ENCODE data around the gene PCYOX1L.
"Not testable (repeated sequence)": the region's sequence is repeated elsewhere in the genome, so short reads cannot be mapped to it uniquely, and the experiment has no call there.

The PCYOX1L gene

DNA sequence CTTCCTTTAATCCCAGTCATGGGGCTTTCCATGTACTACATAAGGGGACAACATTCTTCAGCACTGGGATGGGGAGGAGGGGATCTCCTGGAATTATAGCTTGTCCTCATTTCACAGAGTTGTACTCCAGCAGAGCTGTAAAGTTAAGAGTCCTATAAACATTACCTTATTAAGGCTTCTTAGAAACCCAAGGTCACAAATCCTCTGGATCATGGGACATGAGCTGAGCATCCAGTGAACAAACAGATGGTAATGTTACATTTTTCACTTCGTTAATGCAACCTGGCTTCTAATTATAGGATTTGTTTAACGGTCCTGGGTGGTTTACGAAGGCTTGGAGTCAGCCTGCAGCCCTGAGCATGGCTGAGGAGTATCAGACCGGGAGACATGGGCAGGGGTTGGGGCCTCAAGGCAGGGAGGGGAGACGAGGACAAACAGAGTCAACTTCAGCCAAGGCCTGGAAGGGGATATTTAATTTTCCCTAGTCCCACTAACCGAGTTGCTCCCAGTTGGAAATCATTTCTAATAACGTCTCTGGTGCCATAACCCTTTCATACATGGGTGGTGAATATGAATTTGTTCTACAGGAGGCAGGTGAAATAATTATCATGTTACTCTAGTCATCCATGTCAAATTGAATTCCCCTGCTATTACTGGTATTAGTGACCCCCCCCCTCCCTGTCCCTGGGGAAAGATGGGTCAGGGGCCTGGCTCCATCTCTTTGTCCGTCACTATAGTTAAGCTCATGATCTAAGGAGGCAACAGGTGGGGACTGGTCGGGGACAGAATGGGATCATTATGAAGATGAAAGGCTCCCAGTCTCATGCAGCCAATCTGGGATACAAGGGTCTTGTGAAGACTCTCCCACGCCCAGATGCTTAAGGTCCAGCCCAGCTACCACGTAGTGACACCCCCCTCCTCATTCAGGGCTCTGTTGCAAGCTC is 32.0 kb downstream of the PCYOX1L start:
- DNase-seq = no peak

DNA sequence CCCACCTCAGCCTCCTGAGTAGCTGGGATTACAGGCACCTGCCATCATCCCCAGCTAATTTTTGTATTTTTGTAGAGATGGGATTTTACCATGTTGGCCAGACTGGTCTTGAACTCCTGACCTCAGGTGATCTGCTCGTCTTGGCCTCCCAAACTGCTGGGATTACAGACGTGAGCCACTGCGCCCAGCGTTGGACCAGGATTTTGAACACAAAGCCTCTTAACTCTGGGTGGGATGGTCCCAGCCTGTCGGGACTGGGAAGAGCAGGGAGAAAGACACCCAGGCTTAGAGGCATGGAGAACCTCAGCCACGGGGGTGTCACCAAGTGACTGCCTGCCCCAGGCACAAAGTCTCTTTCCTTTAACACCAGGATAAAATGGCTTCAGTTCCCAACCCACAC is 33.2 kb downstream of the PCYOX1L start:
- DNase-seq = not testable (repeated sequence)

- no peak for DNase-seq
Measured at GRCh38 chr5:149391524-149391923, 33.7 kb downstream of the PCYOX1L start.

DNA sequence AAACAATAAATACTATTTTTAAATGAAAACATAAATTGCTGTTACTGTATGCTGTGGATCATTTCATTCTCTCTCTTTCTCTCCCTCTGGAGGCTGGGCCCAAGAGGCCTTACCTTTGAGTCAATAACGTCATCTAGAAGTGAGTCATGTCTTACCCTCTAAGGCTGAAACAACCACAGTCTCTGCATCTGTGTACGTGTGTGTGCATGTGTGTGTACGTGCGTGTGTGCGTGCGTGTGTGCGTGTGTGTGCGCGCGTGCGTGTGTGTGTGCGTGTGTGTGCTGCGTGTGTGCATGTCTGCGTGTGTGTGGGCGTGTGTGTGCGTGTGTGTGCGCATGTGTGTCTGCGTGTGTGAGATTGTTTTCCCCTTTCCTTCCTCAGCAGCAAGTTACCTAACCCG is 34.9 kb downstream of the PCYOX1L start:
- DNase-seq = no peak

- DNase-seq = not testable (repeated sequence)
Measured at GRCh38 chr5:149394996-149395395, 37.1 kb downstream of the PCYOX1L start.

GRCh38 chr5:149397530-149397929 is 39.7 kb downstream of the PCYOX1L start:
- DNase-seq = no peak

GRCh38 chr5:149398747-149399266 is 41.0 kb downstream of the PCYOX1L start:
- DNase-seq = not testable (repeated sequence)

- no peak for DNase-seq
Measured at GRCh38 chr5:149399775-149400174, 41.9 kb downstream of the PCYOX1L start.

DNA sequence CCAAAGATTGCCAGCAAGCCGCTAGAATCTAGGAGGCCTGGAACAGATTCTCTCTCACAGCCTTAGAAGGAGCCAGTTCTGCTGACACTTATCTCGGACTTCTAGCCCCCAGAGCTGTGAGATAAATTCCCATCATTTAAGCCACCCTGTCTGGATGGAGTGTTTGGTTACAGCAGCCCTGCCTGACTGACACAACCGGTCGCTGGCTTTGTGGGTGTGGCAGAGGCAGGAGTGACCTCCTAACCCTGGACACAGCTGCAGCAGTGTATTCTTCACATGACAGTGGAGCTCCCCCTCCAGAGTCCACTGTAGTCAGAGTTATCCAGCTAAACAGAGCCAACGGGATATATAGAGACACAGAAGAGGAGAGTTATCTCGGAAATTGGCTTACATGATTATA is 42.5 kb downstream of the PCYOX1L start:
- no peak for DNase-seq

GRCh38 chr5:149401051-149401450 is 43.2 kb downstream of the PCYOX1L start:
- DNase-seq = no peak

DNA sequence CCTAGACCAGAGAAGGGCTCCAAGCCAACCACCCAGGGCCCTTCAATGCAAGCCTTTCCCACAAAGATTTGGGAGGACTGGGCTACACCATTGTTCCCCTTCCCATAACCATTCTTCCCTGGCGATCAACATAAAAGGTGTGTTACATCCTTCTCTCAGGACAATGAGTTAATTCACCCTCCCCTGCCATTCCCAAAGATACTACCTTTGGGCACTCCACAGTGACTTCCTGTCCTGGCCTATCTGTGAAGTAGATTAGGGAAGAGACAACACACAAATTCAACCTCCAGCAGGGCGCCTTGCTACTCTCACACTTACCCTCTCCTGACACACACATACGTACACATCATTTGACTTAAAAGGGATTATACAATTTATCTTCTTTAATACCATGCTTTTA is 44.4 kb downstream of the PCYOX1L start:
- DNase-seq = no peak

DNA sequence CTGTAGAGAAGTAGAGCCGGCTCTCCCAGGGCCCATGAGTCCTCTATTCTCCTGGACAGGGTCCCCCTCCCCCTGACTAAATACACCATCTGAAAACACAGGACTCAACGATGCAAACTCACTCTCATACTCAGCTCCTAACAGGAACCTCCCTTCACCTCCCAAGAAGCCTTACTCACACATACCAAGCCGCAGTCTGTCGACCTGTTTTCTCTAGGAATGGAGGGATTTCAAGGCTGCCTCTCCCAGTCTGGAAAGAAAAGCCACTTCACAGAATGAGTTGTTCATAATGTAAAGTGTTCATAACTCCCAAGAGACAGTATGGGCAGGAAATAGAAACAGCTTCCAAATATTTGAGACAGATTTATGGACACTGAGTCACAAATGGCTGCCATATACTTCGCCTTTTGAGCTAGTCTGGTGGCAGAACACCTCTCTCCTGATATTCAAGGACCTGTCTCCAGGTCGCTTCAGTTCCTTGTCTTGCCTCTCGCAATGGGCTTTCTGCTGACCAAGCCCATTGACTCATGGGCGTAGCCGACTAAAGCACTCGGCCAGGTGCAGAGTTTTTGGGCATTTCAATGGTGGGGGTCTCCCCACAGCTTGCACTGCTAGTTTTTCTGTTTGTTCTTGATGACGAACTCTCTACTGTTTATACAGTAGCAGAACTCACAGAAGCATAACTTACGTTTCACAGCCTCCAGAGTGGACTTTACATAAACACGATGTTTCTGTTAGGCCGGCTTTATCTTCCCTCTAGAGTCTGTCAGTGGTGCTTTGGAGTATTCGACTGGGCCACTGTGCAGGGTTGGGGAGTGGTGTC is 46.3 kb downstream of the PCYOX1L start:
- no peak for DNase-seq

GRCh38 chr5:149404746-149405549 is 47.1 kb downstream of the PCYOX1L start:
- no peak for DNase-seq

- DNase-seq = no peak
Measured at GRCh38 chr5:149405550-149406202, 47.8 kb downstream of the PCYOX1L start.

- no peak for DNase-seq
Measured at GRCh38 chr5:149406203-149406978, 48.5 kb downstream of the PCYOX1L start.

- no peak for DNase-seq
Measured at GRCh38 chr5:149406979-149407306, 49.1 kb downstream of the PCYOX1L start.

GRCh38 chr5:149407323-149408251 is 49.7 kb downstream of the PCYOX1L start:
- no peak for DNase-seq

GRCh38 chr5:149408252-149409099 is 50.6 kb downstream of the PCYOX1L start:
- no peak for DNase-seq

DNA sequence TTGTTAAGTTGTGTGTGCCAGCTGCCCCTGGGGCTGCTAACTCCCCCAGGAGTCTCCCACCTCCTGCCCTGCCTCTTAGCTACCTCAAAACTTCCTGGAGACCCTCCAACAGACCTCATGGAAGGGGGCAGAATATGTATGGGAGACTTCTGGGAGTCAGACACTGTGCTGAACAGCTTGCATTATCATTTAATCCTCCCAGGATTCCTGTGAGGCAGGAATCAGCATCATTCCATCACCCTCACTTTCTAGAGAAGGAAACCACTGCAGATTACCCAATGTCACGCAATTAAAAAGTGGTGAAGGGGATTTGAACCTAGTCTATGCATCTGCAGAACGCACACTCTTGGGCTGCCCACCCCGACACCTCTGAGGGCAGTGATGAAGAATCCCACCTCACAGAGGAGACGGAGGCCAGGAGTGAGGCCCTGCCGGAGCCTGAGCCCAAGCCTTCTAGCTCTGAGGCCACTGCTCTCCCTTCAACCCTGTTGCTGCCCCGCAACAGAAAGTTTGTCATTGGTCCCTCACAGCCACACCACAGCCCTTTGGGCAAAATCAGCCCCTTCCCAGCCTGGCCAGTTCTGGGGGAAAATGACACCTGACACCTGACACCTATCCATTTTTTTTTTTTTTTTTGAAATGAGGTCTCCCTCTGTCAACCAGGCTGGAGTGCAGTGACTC is 51.6 kb downstream of the PCYOX1L start:
- DNase-seq = no peak
